H9 (cell line): ENCODE data around the gene PAXX. TPM values are rescaled to one million over a fixed set of nuclear protein-coding genes. Genes with fewer than 3 reads are reported as not detected.

Source experiments
- DNase-seq: peaks from one replicate; pipeline ENCODE4 v3.0.0-alpha.2; 2017
- H2AFZ ChIP-seq: one replicate; pipeline ENCODE4 v1.6.1; 2013; ENCODE audit warnings: mild to moderate bottlenecking, low read length, control low read depth, moderate library complexity
- H2AK5ac ChIP-seq: 2 replicates; pipeline ENCODE4 v1.6.1; 2013; ENCODE audit warnings: low read length, control low read depth, mixed read lengths; ENCODE audit not compliant: insufficient read length
- H2BK120ac ChIP-seq: one replicate; pipeline ENCODE4 v1.6.1; 2013; ENCODE audit warnings: low read depth, mild to moderate bottlenecking, low read length, control low read depth, inconsistent platforms; ENCODE audit not compliant: poor library complexity, severe bottlenecking
- H2BK12ac ChIP-seq: 2 replicates; pipeline ENCODE4 v1.6.1; 2013; ENCODE audit warnings: low read length, control low read depth, mixed read lengths, low read depth; ENCODE audit not compliant: insufficient read length
- H2BK15ac ChIP-seq: 2 replicates; pipeline ENCODE4 v1.6.1; 2013; ENCODE audit warnings: low read depth, low read length, control low read depth
- H2BK20ac ChIP-seq: one replicate; pipeline ENCODE4 v1.6.1; 2013; ENCODE audit warnings: low read depth, mild to moderate bottlenecking, low read length, control low read depth, inconsistent platforms; ENCODE audit not compliant: poor library complexity, severe bottlenecking
- H2BK5ac ChIP-seq: 2 replicates; pipeline ENCODE4 v1.6.1; 2013; ENCODE audit warnings: low read length, control low read depth, mixed read lengths; ENCODE audit not compliant: insufficient read length
- H3K14ac ChIP-seq: 2 replicates; pipeline ENCODE4 v1.6.1; 2013; ENCODE audit warnings: low read length, control low read depth; ENCODE audit not compliant: insufficient read depth
- H3K18ac ChIP-seq: 2 replicates; pipeline ENCODE4 v1.6.1; 2013; ENCODE audit warnings: low read depth, mild to moderate bottlenecking, mixed read lengths, low read length, control low read depth; ENCODE audit not compliant: insufficient read length
- H3K23ac ChIP-seq: 2 replicates; pipeline ENCODE4 v1.6.1; 2013; ENCODE audit warnings: low read length, control low read depth, mixed read lengths, low read depth; ENCODE audit not compliant: insufficient read length
- H3K23me2 ChIP-seq: 2 replicates; pipeline ENCODE4 v1.6.1; 2013; ENCODE audit warnings: low read depth, mild to moderate bottlenecking, mixed read lengths, low read length, control low read depth; ENCODE audit not compliant: insufficient read length, poor library complexity, severe bottlenecking
- H3K27ac ChIP-seq: 2 replicates; pipeline ENCODE4 v1.5.1; 2013; ENCODE audit warnings: low read length, control low read depth, mixed read lengths, low read depth; ENCODE audit not compliant: insufficient read length
- H3K27me3 ChIP-seq: 2 replicates; pipeline ENCODE4 v1.6.1; 2013; ENCODE audit warnings: low read length, control low read depth, inconsistent platforms; ENCODE audit not compliant: insufficient read depth
- H3K4ac ChIP-seq: 2 replicates; pipeline ENCODE4 v1.6.1; 2013; ENCODE audit warnings: low read depth, mild to moderate bottlenecking, control low read depth, inconsistent platforms, low read length, moderate library complexity
- H3K4me1 ChIP-seq: 2 replicates; pipeline ENCODE4 v1.6.1; 2013; ENCODE audit warnings: low read length, control low read depth, inconsistent platforms; ENCODE audit not compliant: insufficient read depth
- H3K4me2 ChIP-seq: 2 replicates; pipeline ENCODE4 v1.6.1; 2013; ENCODE audit warnings: low read length, control low read depth, mixed read lengths; ENCODE audit not compliant: insufficient read length, insufficient read depth
- H3K56ac ChIP-seq: 2 replicates; pipeline ENCODE4 v1.6.1; 2013; ENCODE audit warnings: low read depth, mild to moderate bottlenecking, mixed read lengths, low read length, control low read depth; ENCODE audit not compliant: insufficient read length
- H3K79me1 ChIP-seq: 2 replicates; pipeline ENCODE4 v1.6.1; 2013; ENCODE audit warnings: low read depth, mild to moderate bottlenecking, moderate library complexity, low read length, control low read depth, inconsistent platforms; ENCODE audit not compliant: insufficient read depth, poor library complexity, severe bottlenecking
- H3K79me2 ChIP-seq: 2 replicates; pipeline ENCODE4 v1.6.1; 2013; ENCODE audit warnings: low read length, control low read depth, inconsistent platforms; ENCODE audit not compliant: insufficient read depth
- H3K9ac ChIP-seq: 2 replicates; pipeline ENCODE4 v1.6.1; 2013; ENCODE audit warnings: low read length, control low read depth, mixed read lengths; ENCODE audit not compliant: insufficient read length; ENCODE audit errors: extremely low read depth
- H3K9me3 ChIP-seq: one replicate; pipeline ENCODE4 v1.6.1; 2013; ENCODE audit warnings: low read depth, low read length, inconsistent platforms; ENCODE audit not compliant: control insufficient read depth
- H3T11ph ChIP-seq: one replicate; pipeline ENCODE4 v1.6.1; 2013; ENCODE audit warnings: mild to moderate bottlenecking, low read length, control low read depth, inconsistent platforms
- H4K20me1 ChIP-seq: one replicate; pipeline ENCODE4 v1.6.1; 2013; ENCODE audit not compliant: control insufficient read depth, insufficient read length, insufficient read depth
- H4K5ac ChIP-seq: 2 replicates; pipeline ENCODE4 v1.6.1; 2013; ENCODE audit warnings: low read depth, mild to moderate bottlenecking, mixed read lengths, low read length, control low read depth; ENCODE audit not compliant: insufficient read length
- H4K8ac ChIP-seq: replicated peaks from 2 replicates; pipeline ENCODE4 v1.6.1; 2013; ENCODE audit warnings: low read length, control low read depth, mixed read lengths, low read depth; ENCODE audit not compliant: insufficient read length
- H4K91ac ChIP-seq: 2 replicates; pipeline ENCODE4 v1.6.1; 2013; ENCODE audit warnings: low read depth, mild to moderate bottlenecking, moderate library complexity, mixed read lengths, low read length, control low read depth; ENCODE audit not compliant: insufficient read length
- H3K27ac Mint-ChIP-seq, 3 experiments: 2 replicates in 2 of 3; 3 replicates in 1 of 3; pipeline ENCODE4 v1.8.0; 2020 to 2021; ENCODE audit warnings: mixed read lengths in 3 of 3, mild to moderate bottlenecking in 1 of 3, moderate library complexity in 1 of 3
- H3K27me3 Mint-ChIP-seq: 2 replicates; pipeline ENCODE4 v1.8.0; 2021; ENCODE audit warnings: low read depth, mild to moderate bottlenecking, moderate library complexity, mixed read lengths
- H3K36me3 Mint-ChIP-seq, 3 experiments: 2 replicates in 2 of 3; 3 replicates in 1 of 3; pipeline ENCODE4 v1.8.0; 2020 to 2021; ENCODE audit warnings: low read depth in 3 of 3, mixed read lengths in 3 of 3; ENCODE audit not compliant: insufficient read depth in 1 of 3
- H3K4me1 Mint-ChIP-seq, 2 experiments: 2 replicates each; pipeline ENCODE4 v1.8.0; 2020; ENCODE audit warnings: mixed read lengths in 2 of 2
- H3K4me3 Mint-ChIP-seq, 2 experiments: 2 replicates in 1 of 2; 3 replicates in 1 of 2; pipeline ENCODE4 v1.8.0; 2020 to 2021; ENCODE audit warnings: mild to moderate bottlenecking in 2 of 2, mixed read lengths in 2 of 2, moderate library complexity in 1 of 2
- H3K9me3 Mint-ChIP-seq, 2 experiments: 2 replicates in 1 of 2; 3 replicates in 1 of 2; pipeline ENCODE4 v1.8.0; 2020; ENCODE audit warnings: mild to moderate bottlenecking in 2 of 2, mixed read lengths in 2 of 2, moderate library complexity in 1 of 2
- WGBS: extraction: QIAGEN DNeasy Blood & Tissue Kit; methylation state at CpG from one replicate; pipeline ENCODE4 v1.1.7; 2013; ENCODE audit warnings: missing lambda C conversion rate, low lambda C conversion rate, mixed read lengths; ENCODE audit not compliant: insufficient read length; ENCODE audit errors: extremely low coverage; 5-methylcytosine and 5-hydroxymethylcytosine counted together
- total RNA-seq: library from RNA; stranded (reverse); gene quantifications from 2 replicates; pipeline ENCODE4 v1.2.1, GENCODE V29; 2021
- TF ChIP-seq, protein P1 (sequence below): fragments of 200-600 bp; sonication (generic); conservative IDR thresholded peaks from 3 replicates; pipeline ENCODE4 v1.8.0; 2021; ENCODE audit warnings: antibody characterized with exemption, mild to moderate bottlenecking

The PAXX gene
- total RNA-seq, 1 experiment from 2014 or later: 51.2 TPM

DNA sequence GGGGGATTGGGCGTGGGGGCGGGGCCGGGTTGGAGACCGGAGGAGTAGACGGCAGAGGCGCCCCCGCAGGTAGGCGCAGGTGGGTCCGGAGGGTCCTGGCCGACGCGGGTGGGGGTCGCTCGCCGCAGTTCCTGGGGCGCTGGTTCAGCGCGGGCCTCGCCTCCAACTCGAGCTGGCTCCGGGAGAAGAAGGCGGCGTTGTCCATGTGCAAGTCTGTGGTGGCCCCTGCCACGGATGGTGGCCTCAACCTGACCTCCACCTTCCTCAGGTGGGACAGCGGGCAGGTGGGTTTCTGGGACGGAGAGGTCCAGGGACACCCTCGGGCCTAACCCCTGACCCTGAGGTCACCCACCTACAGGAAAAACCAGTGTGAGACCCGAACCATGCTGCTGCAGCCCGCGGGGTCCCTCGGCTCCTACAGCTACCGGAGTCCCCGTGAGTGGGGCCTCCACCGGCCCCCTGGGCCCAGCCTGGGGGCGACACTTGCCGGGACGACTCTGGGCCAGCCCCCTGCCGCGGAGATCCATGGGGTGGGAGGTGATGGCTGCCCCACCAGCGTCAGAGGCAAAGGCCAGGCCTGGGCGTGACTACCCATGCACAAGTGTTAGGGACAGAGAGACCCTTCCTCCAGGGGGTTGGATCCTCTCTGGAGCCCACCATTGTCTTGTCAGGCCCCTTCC, 13.2 kb upstream of the PAXX start:
- H2BK5ac ChIP-seq: no peak overlapping the region
- no peak for DNase-seq
- H4K20me1 ChIP-seq: no peaks in the 10 kb centered on the region
- H3K14ac ChIP-seq: no peak overlapping the region
- H3K9me3 Mint-ChIP-seq: no peaks in the 10 kb centered on the region
- H3K27ac Mint-ChIP-seq: no peak overlapping the region
- no peak overlapping the region for H2BK15ac ChIP-seq
- H3K4me3 Mint-ChIP-seq: no peak overlapping the region
- H2BK12ac ChIP-seq: no peak overlapping the region
- H3K27ac ChIP-seq: no peak overlapping the region
- no peaks in the 10 kb centered on the region for H3K79me2 ChIP-seq
- no peak overlapping the region for H3K56ac ChIP-seq
- no peak overlapping the region for H2BK20ac ChIP-seq
- H3K4me2 ChIP-seq: no peak overlapping the region
- H3K79me1 ChIP-seq: no peaks in the 10 kb centered on the region
- no peak overlapping the region for H2AK5ac ChIP-seq
- H2BK120ac ChIP-seq: no peak overlapping the region
- no peak overlapping the region for H4K8ac ChIP-seq
- no peak overlapping the region for H3K9ac ChIP-seq
- peaks cover 7% of the 10 kb centered on the region for H3K27me3 Mint-ChIP-seq
- peaks cover 0 to 3% (median 0%) of the 10 kb centered on the region in 3 experiments; a peak in 1 of 7 replicates for H3K36me3 Mint-ChIP-seq
- no peak overlapping the region for H3K23ac ChIP-seq
- TF ChIP-seq, protein P1, sequence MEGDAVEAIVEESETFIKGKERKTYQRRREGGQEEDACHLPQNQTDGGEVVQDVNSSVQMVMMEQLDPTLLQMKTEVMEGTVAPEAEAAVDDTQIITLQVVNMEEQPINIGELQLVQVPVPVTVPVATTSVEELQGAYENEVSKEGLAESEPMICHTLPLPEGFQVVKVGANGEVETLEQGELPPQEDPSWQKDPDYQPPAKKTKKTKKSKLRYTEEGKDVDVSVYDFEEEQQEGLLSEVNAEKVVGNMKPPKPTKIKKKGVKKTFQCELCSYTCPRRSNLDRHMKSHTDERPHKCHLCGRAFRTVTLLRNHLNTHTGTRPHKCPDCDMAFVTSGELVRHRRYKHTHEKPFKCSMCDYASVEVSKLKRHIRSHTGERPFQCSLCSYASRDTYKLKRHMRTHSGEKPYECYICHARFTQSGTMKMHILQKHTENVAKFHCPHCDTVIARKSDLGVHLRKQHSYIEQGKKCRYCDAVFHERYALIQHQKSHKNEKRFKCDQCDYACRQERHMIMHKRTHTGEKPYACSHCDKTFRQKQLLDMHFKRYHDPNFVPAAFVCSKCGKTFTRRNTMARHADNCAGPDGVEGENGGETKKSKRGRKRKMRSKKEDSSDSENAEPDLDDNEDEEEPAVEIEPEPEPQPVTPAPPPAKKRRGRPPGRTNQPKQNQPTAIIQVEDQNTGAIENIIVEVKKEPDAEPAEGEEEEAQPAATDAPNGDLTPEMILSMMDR: peak; percentile 25; the same call in 1 of the 3 replicates
- H3K4me1 Mint-ChIP-seq: peaks cover 2 to 16% of the 10 kb centered on the region in 2 experiments
- no peak overlapping the region for H2AFZ ChIP-seq
- H3T11ph ChIP-seq: no peak overlapping the region
- H3K4me1 ChIP-seq: no peaks in the 10 kb centered on the region; the same call in 1 of the 2 replicates
- no peak overlapping the region for H4K5ac ChIP-seq
- H4K91ac ChIP-seq: no peak overlapping the region
- no CpG with 5 or more reads among the region's 41 CpGs for WGBS
- H3K9me3 ChIP-seq: no peaks in the 10 kb centered on the region
- no peak overlapping the region for H3K18ac ChIP-seq
- H3K23me2 ChIP-seq: peaks cover 9% of the 10 kb centered on the region
- no peak overlapping the region for H3K4ac ChIP-seq
- H3K27me3 ChIP-seq: no peaks in the 10 kb centered on the region
